Loucy (cell line): Measurements from ENCODE around the gene TENM3.

ENCODE experiments used
- EZH2phosphoT487 ChIP-seq: fragments of 200-600 bp; IDR thresholded peaks from 2 replicates; pipeline ENCODE4 v1.6.1; 2018; ENCODE audit warnings: antibody characterized with exemption, mild to moderate bottlenecking, moderate library complexity, borderline replicate concordance
- TF ChIP-seq, protein P1 (sequence below): fragments of 200-600 bp; sonication (generic); conservative IDR thresholded peaks from 2 replicates; pipeline ENCODE4 v1.5.1; 2014; ENCODE audit warnings: mild to moderate bottlenecking, antibody characterized with exemption, low read length

DNA sequence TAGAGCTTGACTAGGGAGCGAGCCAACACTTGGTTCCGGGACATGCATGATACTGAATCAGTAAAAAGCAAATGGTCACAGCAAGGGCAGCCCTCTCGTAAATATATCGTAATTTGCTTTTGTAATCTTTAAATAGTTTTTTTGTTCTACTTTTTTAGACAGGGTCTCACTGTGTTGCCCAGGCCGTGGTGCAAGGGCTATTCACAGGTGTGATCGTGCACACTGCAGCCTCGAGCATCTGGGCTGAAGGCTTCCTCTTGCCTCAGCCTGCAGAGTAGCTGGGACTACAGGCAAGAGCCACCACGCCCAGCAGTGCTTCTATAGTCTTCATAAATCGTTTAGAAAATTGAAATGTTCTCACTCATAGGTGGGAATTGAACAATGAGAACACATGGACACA, 309.7 kb downstream of the TENM3 start:
- TF ChIP-seq, protein P1, sequence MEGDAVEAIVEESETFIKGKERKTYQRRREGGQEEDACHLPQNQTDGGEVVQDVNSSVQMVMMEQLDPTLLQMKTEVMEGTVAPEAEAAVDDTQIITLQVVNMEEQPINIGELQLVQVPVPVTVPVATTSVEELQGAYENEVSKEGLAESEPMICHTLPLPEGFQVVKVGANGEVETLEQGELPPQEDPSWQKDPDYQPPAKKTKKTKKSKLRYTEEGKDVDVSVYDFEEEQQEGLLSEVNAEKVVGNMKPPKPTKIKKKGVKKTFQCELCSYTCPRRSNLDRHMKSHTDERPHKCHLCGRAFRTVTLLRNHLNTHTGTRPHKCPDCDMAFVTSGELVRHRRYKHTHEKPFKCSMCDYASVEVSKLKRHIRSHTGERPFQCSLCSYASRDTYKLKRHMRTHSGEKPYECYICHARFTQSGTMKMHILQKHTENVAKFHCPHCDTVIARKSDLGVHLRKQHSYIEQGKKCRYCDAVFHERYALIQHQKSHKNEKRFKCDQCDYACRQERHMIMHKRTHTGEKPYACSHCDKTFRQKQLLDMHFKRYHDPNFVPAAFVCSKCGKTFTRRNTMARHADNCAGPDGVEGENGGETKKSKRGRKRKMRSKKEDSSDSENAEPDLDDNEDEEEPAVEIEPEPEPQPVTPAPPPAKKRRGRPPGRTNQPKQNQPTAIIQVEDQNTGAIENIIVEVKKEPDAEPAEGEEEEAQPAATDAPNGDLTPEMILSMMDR, result no peak
- TF ChIP-seq EZH2phosphoT487, result no peak
